GM19397 (cell line): ENCODE measurements around the gene ASPM.
A peak's percentile ranks its signal among the peaks of the same experiment; 100 is the strongest.

Source experiments
- ATAC-seq: cut with Tn5 transposase; IDR thresholded peaks from one replicate; pipeline ENCODE4 v1.9.1; 2021; ENCODE audit warnings: mild to moderate bottlenecking, moderate library complexity; ENCODE audit not compliant: unreplicated experiment

Gene ASPM

GRCh38 chr1:197146101-197147095 lies at the start of gene ASPM:
Gene ASPM (minus strand): TSS chr1:197146669. CDS start chr1:197146437, 232 bp downstream.
- ATAC-seq = peak; percentile 99

GRCh38 chr1:197195100-197195499 lies 48.6 kb upstream of the ASPM start:
- ATAC-seq = no peak

GRCh38 chr1:197184190-197184589 lies 37.7 kb upstream of the ASPM start:
- no peak for ATAC-seq

- ATAC-seq = no peak
Measured at GRCh38 chr1:197183195-197183748, 36.8 kb upstream of the ASPM start.

GRCh38 chr1:197182716-197183115 lies 36.2 kb upstream of the ASPM start:
- ATAC-seq = no peak

GRCh38 chr1:197181982-197182381 lies 35.5 kb upstream of the ASPM start:
- ATAC-seq = no peak

- peak; percentile 48 for ATAC-seq
Measured at GRCh38 chr1:197180252-197180878, 33.9 kb upstream of the ASPM start.

GRCh38 chr1:197178998-197179397 lies 32.5 kb upstream of the ASPM start:
- ATAC-seq = peak; percentile 47

GRCh38 chr1:197174818-197175217 lies 28.3 kb upstream of the ASPM start:
- no peak for ATAC-seq

GRCh38 chr1:197173571-197174507 lies 27.4 kb upstream of the ASPM start:
- ATAC-seq = no peak

- ATAC-seq = no peak
Measured at GRCh38 chr1:197171531-197171930, 25.1 kb upstream of the ASPM start.

- no peak for ATAC-seq
Measured at GRCh38 chr1:197170538-197170937, 24.1 kb upstream of the ASPM start.

GRCh38 chr1:197159461-197159860 lies 13.0 kb upstream of the ASPM start:
- ATAC-seq = no peak

- no peak for ATAC-seq
Measured at GRCh38 chr1:197156692-197157091, 10.2 kb upstream of the ASPM start.

- no peak for ATAC-seq
Measured at GRCh38 chr1:197152662-197153061, 6.2 kb upstream of the ASPM start.

- ATAC-seq = no peak
Measured at GRCh38 chr1:197151185-197151584, 4.7 kb upstream of the ASPM start.

GRCh38 chr1:197150336-197151005 lies 4.0 kb upstream of the ASPM start:
- no peak for ATAC-seq

- no peak for ATAC-seq
Measured at GRCh38 chr1:197149340-197149739, 2.9 kb upstream of the ASPM start.

GRCh38 chr1:197145446-197146024 lies 934 bp downstream of the ASPM start:
- ATAC-seq = no peak
